Measurements from ENCODE around the gene FSTL4. TPM values are rescaled to one million over a fixed set of nuclear protein-coding genes. Genes with fewer than 3 reads are reported as not detected.

The FSTL4 gene
- total RNA-seq, 1 donor from 2014 or later: not detected

GRCh38 chr5:133290669-133291240 lies 321.6 kb downstream of the FSTL4 start:
- intact Hi-C loops (cut with DNase I): no loop called here
- DNase-seq (no peak), ATAC-seq (ENCODE audit: poor library complexity) (no peak)

- DNase-seq: no peak
- intact Hi-C loops (cut with DNase I): no loop called here
- no peak for ATAC-seq (ENCODE audit: poor library complexity)
Observed at GRCh38 chr5:133289686-133290367, 322.5 kb downstream of the FSTL4 start.

GRCh38 chr5:133287500-133287899 lies 324.8 kb downstream of the FSTL4 start:
- ATAC-seq (ENCODE audit: poor library complexity) (no peak), DNase-seq (no peak)
- intact Hi-C loops (cut with DNase I): no loop called here

DNA sequence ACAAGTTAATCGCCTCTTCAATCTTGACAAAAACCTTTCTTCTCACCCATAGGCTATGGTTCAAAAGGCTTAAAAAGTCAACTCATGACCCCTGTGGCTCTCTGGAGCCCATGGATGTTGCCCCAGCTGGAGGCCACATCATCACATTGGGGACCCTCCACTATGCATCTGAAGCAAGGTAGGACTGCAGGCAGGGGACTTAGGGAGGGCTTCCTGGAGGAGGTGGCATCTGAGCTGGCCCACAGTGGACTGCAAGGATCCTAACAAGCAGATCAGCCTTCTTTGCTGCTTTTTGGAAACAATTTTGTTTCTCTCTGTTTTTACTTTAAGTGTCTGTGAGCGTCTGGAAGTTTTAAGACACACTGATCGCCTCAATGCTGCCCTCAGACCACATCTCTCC lies 325.9 kb downstream of the FSTL4 start:
- DNase-seq: no peak
- intact Hi-C loops (cut with DNase I): no loop called here
- ATAC-seq (ENCODE audit: poor library complexity): no peak

- intact Hi-C loops (cut with DNase I): no loop called here
- DNase-seq: peak; percentile 84
- ATAC-seq (ENCODE audit: poor library complexity): peak; percentile 93
Observed at GRCh38 chr5:133285583-133286021, 326.7 kb downstream of the FSTL4 start.

GRCh38 chr5:133284306-133284705 lies 328.0 kb downstream of the FSTL4 start:
- no peak for DNase-seq
- intact Hi-C loops (cut with DNase I): no loop called here
- no peak for ATAC-seq (ENCODE audit: poor library complexity)

GRCh38 chr5:133278317-133278716 lies 334.0 kb downstream of the FSTL4 start:
- no peak for ATAC-seq (ENCODE audit: poor library complexity)

GRCh38 chr5:133277744-133278143 lies 334.6 kb downstream of the FSTL4 start:
- no peak for DNase-seq
- intact Hi-C loops (cut with DNase I): no loop called here
- no peak for ATAC-seq (ENCODE audit: poor library complexity)

More at GRCh38 chr5:133278317-133278716, 334.0 kb downstream of the FSTL4 start:
- DNase-seq: no peak
- intact Hi-C loops (cut with DNase I): no loop called here

DNA sequence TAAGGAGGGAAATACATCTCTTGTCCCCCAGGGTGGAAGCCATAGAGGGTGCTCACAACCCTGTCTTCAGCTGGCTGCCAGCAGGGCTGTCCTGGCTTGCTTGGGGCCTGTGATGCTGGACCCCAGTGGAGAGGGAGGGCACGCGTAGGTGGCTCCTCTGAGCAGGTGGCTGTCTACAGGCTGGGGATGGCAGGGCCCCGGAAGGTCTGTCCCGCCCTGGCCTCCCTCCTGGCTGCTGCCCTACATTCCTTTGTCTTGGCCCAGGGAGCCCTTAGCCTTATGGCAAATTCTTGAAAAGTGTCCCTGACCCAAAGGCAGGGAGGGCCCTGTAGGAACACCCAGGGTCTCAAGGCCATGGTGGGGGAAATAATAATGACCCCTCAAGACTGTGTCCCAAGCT lies 336.2 kb downstream of the FSTL4 start:
- intact Hi-C loops (cut with DNase I): no loop called here
- DNase-seq: no peak
- peak; percentile 53 for ATAC-seq (ENCODE audit: poor library complexity)

GRCh38 chr5:133275631-133276030 lies 336.7 kb downstream of the FSTL4 start:
- ATAC-seq (ENCODE audit: poor library complexity) (no peak), DNase-seq (no peak)
- intact Hi-C loops (cut with DNase I): no loop called here

GRCh38 chr5:133274597-133274935 lies 337.8 kb downstream of the FSTL4 start:
- DNase-seq: no peak
- no peak for ATAC-seq (ENCODE audit: poor library complexity)
- intact Hi-C loops (cut with DNase I): no loop called here

DNA sequence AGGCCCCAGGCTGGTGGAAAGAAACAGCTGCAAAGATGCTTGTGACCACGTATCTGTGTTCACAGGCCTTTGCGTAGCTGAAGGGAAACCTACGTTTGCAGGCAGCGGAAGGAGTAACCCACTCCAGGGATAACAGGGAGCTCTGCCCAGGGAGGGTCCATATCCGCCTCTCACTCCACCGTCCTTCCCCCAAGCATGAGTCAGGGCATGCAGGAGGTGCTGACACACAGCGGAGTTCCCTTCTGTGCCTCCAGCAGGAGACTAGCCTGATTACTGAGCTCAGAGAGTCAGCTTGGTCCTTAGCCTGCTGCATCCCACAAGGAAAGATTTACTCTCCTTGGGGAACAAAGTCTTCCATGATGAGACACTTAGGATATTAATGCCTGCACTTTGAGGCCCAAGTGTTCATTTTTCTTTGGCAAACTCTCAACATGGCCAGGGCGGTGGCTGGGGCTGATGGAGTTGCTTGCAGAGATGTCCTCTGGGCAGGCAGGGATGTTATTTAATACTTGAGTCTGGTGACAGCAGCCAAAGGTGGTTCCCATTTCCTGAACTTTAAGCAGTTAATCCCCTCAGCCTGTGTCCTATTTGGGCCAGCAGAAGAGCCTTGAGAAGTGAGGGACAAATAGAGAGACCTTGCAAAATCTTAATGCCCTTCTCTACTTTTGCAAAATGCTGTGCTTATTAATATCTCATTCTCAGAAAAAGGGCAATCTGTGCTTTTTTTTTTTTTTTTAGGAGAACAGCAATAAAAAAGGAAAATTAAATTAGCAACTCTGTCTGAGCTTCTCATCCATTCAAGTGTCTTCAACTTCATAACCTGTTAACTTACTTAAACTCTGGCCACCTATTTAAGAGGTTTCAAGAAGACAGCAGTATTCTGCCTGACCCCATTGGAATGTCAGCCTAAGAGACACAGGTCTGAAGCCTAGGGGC lies 338.4 kb downstream of the FSTL4 start:
- intact Hi-C loops (cut with DNase I): no loop called here
- DNase-seq (no peak), ATAC-seq (ENCODE audit: poor library complexity) (no peak)

DNA sequence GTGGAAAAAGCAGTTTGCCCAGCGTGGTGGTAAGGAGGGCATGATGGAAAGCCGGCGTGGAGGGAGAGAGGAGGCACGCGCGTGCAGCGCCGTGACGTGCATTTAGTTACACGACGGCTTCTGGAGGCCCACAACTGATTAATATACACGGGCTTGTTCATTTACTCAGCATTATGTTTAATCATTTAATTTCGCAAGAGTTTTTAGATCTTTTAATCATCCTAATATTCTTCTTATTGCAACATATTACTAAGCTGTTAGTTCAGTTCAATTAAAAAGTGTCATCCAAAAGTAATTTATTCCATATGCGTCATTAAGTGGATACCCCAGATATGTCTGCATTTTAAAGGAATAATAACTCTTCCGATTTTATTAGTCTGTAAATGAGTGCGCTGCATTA lies 340.0 kb downstream of the FSTL4 start:
- ATAC-seq (ENCODE audit: poor library complexity): no peak
- intact Hi-C loops (cut with DNase I): no loop called here

DNA sequence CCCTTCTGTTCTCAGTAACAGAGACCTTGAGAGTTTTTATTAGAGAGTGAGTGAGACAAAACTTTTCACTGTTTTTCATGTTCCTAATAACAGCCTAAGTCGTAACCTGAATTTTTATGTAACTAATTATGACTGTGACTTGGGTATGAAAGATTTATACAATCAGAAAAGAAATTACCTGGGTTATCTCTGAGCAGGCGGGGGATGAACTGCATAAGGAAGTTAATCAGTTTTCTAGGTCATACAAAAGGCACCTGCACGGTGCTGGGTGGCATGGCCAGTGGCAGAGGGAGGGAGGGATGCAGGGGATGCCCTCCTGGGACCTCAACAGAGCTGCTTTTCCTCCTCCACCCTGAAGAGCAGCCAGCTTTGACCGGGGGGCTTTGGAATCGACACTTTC lies 340.7 kb downstream of the FSTL4 start:
- ATAC-seq (ENCODE audit: poor library complexity) (no peak), DNase-seq (no peak)
- intact Hi-C loops (cut with DNase I): no loop called here

More for the DNA sequence above, 340.0 kb downstream of the FSTL4 start:
- no peak for DNase-seq

GRCh38 chr5:133269691-133270090 lies 342.6 kb downstream of the FSTL4 start:
- intact Hi-C loops (cut with DNase I): no loop called here
- no peak for ATAC-seq (ENCODE audit: poor library complexity)
- DNase-seq: no peak

DNA sequence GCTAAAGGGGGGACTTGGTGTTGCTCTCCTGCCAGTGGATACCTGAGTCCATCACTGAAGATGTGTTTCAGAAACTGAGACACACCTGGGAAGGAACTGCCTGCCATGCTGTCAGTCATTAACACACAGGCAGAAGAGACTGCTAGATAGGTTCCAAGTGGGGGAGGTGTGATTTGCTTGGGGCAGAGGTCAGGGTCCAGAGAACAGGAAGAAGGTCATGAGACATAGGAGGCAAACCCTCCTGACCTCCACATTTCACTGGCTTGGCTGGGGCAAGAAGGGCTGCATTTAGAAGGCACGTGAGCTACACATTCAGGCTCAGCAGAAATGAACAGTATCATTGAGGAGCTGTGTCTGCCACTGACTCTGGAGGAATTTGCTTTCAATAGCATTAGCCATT lies 344.7 kb downstream of the FSTL4 start:
- intact Hi-C loops (cut with DNase I): no loop called here
- DNase-seq (no peak), ATAC-seq (ENCODE audit: poor library complexity) (no peak)

GRCh38 chr5:133266966-133267365 lies 345.4 kb downstream of the FSTL4 start:
- DNase-seq: no peak
- no peak for ATAC-seq (ENCODE audit: poor library complexity)
- intact Hi-C loops (cut with DNase I): no loop called here

DNA sequence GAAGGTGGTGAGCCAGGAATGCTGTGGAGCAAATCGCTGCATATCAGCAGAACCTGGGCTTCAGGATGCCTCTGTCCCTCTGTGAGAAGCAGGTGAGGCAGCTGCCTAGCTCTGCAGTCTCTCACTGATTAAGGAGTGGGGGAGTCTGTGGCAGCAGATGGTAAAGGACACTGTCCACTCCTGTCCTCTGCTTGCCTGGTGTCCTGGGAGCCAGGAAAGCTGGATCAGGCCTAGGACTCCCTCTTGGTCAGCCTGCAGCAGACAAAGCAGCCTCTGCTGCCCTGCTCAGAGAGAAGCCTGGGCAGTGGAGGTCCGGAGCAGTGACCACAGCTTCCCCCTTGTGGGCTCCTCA lies 345.8 kb downstream of the FSTL4 start:
- DNase-seq (no peak), ATAC-seq (ENCODE audit: poor library complexity) (no peak)
- intact Hi-C loops (cut with DNase I): no loop called here

- intact Hi-C loops (cut with DNase I): no loop called here
- no peak for ATAC-seq (ENCODE audit: poor library complexity)
- DNase-seq: no peak
Observed at GRCh38 chr5:133265720-133266526, 346.4 kb downstream of the FSTL4 start.

All from Right ventricle myocardium superior (tissue), 1 donor.